ENCODE data around the gene SCYGR1.
"Not testable (repeated sequence)": the region's sequence is repeated elsewhere in the genome, so short reads cannot be mapped to it uniquely, and the experiment has no call there.

SCYGR1 gene

GRCh38 chr2:227402321-227402720 lies 14.6 kb upstream of the SCYGR1 start:
- DNase-seq = no peak

GRCh38 chr2:227401550-227401949 lies 13.8 kb upstream of the SCYGR1 start:
- no peak for DNase-seq

GRCh38 chr2:227398684-227399670 lies 11.2 kb upstream of the SCYGR1 start:
- DNase-seq = no peak

DNA sequence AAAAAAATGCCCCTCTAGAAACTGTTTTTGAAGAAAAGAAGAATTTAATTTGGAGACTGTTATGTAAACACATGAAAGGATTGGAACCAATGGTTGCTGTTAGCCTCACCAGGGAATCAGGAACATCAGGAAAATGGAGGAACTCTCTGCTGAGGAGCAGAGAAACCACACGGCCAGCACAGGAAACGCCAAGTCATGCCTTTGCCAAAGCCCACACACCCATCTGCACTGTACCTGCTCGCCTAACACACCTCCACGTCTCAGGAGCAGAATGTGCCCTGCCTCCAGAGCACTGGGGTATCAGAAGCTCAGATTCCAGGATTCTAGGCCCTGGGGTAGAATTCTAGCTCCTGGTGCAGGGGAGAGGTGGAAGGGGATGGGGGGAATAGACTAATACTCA lies 9.8 kb upstream of the SCYGR1 start:
- DNase-seq = no peak

GRCh38 chr2:227395556-227395955 lies 7.8 kb upstream of the SCYGR1 start:
- DNase-seq = no peak

GRCh38 chr2:227394401-227394800 lies 6.7 kb upstream of the SCYGR1 start:
- DNase-seq = no peak

- no peak for DNase-seq
Measured at GRCh38 chr2:227390468-227391256, 2.9 kb upstream of the SCYGR1 start.

GRCh38 chr2:227389661-227390060 lies 1.9 kb upstream of the SCYGR1 start:
- no peak for DNase-seq

GRCh38 chr2:227389231-227389630 lies 1.5 kb upstream of the SCYGR1 start:
- no peak for DNase-seq

DNA sequence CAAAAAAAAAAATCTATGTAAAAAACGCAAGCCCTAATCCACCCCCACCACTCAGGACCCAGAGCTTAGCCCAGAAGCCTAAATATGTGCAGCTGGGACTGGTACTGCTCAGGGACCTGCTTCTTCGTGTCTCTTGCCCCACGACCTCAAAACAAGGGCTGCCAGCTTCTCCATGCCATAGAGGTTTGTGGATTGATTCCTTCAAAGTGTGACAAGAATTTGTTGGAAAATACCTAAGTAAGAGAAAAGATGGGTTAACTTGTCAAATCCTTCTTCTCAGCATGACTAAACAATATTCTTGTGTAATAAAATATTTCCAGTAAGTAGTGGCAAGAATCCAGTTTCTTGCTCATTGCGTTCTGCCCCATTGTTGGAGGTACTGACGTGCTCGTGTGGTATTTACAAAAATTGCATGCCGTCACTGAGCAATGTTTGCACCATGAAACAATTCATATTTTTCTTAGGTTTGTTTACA lies 825 bp upstream of the SCYGR1 start:
- no peak for DNase-seq

DNA sequence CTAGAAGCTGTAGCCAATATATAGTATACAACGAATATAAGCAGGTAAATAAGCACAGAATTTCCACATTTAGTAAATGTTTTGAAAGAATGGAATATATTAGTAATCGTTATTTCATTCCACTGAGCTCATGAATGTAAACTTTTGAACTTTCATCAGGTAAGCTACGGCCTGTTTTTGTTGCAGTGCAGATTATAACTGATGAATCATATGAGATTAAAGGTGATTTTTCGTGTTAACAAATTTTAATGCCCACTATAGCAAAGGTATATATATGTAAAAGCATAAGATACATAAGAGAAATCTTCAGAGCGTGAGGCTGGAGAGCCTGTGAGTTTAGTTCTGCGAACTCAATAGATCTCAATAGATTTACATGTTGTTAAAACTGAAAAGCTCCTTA lies 1.1 kb downstream of the SCYGR1 start:
- no peak for DNase-seq

DNA sequence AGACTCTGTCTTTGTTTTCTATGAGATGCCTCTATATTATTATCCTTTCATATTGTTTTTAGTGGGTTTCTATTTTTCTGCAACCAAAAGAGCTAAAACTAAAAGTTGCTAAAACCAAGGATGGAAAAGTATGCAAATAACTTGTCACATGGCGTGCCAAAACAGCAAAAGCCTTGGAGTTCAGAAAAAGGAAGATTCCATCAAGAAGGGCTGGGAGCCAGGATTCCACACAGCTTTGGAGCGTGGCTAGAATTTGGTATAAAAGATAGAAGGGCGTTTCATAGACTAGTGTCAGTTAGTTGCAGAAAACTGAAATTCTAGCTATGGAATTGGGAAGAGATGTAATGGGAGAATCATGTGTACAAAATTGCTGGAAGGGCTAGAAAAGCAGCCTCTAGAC lies 4.1 kb downstream of the SCYGR1 start:
- no peak for DNase-seq

GRCh38 chr2:227382241-227382835 lies 5.4 kb downstream of the SCYGR1 start:
- not testable (repeated sequence) for DNase-seq

DNA sequence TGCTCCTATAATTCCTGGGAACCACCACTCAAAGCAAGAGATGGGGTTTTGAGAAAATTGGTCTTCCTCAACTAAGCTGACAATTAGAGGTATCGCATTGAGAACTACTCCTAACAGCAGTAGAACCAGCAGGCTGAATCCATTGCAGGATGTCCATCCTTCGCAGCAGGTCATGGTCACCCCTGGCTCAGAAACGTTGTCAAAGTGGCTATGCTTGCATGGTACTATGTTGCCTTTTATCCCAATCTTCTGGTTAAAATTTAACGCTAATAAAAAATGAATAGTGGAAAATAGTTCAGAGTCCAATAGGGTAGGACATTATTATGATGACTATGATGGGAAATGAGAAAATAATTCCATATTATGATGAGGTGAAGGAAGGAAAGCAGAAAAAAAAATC lies 8.7 kb downstream of the SCYGR1 start, which contains the start of gene TM4SF20:
TSS of gene TM4SF20 (minus strand) at position 212 of the 400 bp plus-strand sequence. CDS start at position 174, 38 bp downstream.
- no peak for DNase-seq

DNA sequence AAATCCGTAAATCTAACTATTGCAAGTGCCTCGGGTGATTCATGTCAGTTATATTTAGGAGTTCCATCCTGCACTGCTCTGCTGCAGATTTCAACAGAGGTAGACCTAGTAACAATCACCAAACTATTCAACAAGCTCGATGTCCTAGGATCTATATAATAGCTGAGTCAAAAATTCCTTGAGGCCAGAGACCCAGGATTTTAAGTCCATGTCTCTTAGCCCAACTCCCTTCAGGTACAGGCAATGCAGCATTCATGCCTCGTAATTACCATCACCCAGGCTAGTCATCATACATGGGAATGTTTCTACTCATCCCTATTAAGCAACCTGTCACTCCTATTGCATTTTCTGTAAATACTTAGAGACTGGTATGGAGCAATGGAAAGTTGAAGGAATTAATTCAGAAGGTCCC lies 9.4 kb downstream of the SCYGR1 start:
- DNase-seq = no peak

DNA sequence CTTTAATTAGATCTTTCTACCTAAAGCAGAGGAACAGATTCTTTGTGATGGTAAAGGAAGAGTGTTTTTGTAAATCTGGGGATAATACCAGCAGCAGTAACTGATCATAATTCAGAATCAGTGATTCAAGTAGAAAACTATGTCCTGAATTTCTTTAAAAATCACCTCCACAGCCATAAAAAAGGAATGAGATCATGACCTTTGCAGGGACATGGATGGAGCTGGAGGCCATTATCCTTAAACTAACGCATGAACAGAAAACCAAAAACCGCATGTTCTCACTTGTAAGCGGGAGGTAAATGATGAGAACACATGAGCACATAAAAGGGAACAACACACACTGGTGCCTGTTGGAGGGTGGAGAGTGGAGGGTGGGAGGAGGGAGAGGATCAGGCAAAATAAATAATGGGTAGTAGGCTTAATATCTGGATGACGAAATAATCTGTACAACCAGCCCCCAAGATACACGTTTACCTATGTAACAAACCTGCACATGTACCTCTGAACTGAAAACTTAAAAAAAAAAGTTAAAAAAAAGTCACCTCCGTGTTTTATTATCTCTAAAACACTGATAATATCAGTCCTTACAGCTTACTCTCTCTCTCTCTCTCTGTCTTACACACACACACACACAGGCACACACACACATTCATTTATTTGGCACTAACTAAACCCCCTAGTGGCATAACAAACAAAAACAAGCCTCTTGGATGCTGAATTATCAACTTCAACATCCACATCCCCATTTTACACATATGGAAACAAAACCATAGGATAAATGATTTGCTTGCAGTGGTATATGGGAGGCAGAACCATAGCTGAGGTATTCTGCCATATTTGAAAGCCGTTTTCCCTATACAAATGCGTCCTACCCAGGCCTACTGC lies 10.0 kb downstream of the SCYGR1 start:
- DNase-seq = peak in 1 of 5 experiments; percentile 37

DNA sequence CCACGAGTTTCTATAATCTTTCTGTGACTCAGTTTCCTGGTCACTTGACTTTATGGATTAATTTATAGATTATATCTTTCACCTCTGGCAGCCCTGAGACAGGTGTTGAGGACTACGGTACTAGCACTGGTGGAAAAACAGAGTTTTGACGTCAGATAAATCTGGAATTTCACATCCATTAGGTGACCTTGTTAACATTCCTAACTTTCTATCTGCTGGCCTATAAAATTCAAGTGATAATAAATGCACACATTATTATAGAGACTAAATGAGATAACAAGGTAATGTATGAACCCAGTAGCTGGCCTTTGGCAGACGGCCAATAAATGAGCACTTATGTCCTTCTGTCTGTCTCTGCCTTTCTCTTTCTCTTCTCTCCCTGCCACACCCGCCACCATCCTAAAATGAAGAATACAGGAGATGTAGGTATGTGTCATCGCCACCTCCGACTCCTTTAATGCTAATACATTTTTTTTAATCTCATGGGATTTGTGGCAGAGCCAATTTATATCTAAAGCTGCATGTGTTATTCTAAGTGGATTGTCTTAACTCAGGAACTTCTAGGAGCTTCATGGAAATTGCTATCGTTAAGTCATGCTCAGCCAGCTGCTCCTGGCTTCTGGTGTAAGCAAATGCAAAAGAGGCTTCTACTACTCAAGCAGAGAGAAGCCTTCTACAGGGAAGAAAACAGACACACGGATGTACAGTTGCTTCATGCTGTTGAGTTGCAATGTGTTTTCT lies 10.9 kb downstream of the SCYGR1 start:
- DNase-seq = no peak

DNA sequence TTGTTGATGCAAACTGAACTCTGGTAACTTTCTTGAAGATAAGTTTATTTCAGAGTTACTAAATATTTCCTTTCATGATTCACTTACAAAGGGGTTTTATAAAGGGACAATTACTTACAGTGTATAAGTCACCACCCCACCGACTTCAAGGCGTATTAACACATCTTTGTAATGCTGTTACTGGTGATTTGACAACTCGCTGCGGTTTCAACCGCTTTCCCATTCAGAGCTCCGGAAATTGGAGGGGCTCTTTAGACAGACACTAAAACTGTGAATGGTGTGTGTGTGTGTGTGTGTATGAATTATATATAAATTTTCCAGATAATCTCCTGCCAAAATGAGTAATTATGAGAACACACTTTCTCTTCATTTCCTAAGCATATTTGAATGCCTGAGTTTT lies 13.6 kb downstream of the SCYGR1 start:
- peak in 1 of 5 experiments; percentile 61 for DNase-seq

DNA sequence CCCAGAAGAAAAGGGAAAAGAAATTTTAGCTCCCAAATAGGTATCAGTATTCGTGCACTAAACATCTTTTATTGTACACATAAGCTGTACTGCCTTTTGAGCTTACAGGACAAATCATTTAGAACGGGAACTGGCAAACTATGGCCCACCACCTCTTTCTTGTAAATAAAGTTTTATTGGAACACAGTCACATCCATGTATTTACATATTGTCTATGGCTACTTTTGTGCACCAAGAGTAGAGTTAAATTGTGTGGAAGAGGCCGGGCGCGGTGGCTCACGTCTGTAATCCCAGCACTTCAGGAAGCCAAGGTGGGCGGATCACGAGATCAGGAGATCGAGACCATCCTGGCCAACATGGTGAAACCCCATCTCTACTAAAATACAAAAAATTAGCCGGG lies 14.4 kb downstream of the SCYGR1 start:
- DNase-seq = no peak

- no peak for DNase-seq
Measured at GRCh38 chr2:227370791-227371312, 16.9 kb downstream of the SCYGR1 start.

DNA sequence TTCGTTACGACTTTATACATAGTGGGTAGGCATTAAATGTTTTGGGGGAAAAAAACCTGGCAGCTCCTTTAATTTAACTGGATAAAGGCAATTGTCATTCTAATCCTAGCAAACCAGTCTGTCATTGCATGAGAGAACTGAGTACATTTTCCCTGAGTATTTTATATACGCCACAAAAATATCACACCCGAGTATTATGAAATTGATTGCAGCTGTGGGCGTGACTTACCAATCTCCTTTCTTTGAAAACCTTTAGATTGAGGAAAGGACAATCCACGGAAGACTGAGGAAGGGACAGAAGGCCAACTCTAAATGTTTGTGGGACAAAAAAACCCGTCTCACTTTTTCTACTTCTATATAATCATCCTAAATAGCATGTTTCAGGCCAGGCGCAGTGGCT lies 17.7 kb downstream of the SCYGR1 start:
- no peak for DNase-seq
